ENCODE results near the gene FAF1.

DNA sequence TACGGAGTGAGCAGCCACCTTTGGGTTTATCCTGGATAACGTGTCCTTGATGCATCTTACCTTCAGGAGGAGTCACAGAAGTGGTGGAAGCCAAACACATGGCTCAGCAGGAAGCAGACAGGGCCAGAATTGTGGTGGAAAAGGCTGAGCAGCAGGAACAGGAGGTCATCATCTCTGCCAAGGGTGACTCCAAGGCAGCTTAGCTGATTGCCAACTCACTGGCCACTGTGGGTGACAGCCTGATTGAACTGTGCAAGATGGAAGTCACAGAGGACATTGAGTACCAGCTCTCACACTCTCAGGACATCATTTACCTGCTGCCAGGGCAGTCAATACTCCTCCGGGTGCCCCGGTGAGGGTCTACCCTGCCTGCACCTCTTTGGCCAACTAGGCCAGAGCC is 179.3 kb downstream of the FAF1 start:
- TF ChIP-seq POLR2AphosphoS5 (IDR thresholded peaks at IDR 0.05; ENCODE audit: borderline replicate concordance, low read depth, low read length) (no peak), EZH2 (IDR thresholded peaks at IDR 0.05) (no peak)

Data from SK-N-MC (cell line).